WERI-Rb-1 (cell line): ENCODE data around the gene COL6A3.
"Not testable (repeated sequence)": the region's sequence is repeated elsewhere in the genome, so short reads cannot be mapped to it uniquely, and the experiment has no call there.

ENCODE experiments used
- DNase-seq: peaks from one replicate; pipeline ENCODE4 v3.0.0-alpha.2; 2020
- H3K27ac ChIP-seq: fragments of 250-450 bp; sonication (Bioruptor Pico); 2 replicates; pipeline ENCODE4 v1.5.1; 2020; ENCODE audit warnings: mild to moderate bottlenecking, moderate library complexity
- H3K27me3 ChIP-seq: fragments of 250-450 bp; sonication (Bioruptor Pico); 2 replicates; pipeline ENCODE4 v1.5.1; 2021; ENCODE audit warnings: mild to moderate bottlenecking, low read depth, moderate library complexity; ENCODE audit not compliant: insufficient read depth, severe bottlenecking
- H3K36me3 ChIP-seq: fragments of 250-450 bp; sonication (Bioruptor Pico); 2 replicates; pipeline ENCODE4 v1.5.1; 2020; ENCODE audit warnings: mild to moderate bottlenecking, moderate library complexity
- H3K4me3 ChIP-seq: 2 replicates; pipeline ENCODE4 v1.5.1; 2011; ENCODE audit warnings: low read depth, mild to moderate bottlenecking, control low read depth, low read length
- H3K9me3 ChIP-seq: fragments of 250-450 bp; sonication (Bioruptor Pico); 2 replicates; pipeline ENCODE4 v1.5.1; 2021; ENCODE audit warnings: mild to moderate bottlenecking, moderate library complexity; ENCODE audit not compliant: severe bottlenecking
- CTCF ChIP-seq: IDR thresholded peaks from 2 replicates; pipeline ENCODE4 v1.5.1; 2011; ENCODE audit warnings: low read depth, mild to moderate bottlenecking, control low read depth, inconsistent platforms, low read length

COL6A3 gene

DNA sequence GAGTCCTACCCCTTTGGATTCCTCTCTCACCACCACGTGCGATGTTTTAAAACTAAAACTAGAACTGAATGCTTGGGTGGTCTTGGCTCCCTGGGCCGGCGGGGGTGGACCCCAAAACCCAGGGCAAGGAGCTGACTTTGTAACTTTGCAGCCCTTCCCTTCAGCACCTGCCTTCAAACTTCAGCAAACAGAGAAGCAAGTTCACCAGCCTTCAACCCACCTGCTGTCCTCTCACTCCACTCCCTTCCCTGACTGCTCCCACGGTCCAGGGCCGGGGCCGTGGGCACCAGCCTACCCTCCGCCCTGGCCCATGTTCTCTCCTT is 54.5 kb downstream of the COL6A3 start:
- DNase-seq, result no peak
- no peaks in the 10 kb centered on the region for H3K36me3 ChIP-seq
- H3K27ac ChIP-seq, result no peak overlapping the region
- no peak overlapping the region for H3K4me3 ChIP-seq
- no peak for TF ChIP-seq CTCF
- H3K27me3 ChIP-seq, result peaks cover 100% of the 10 kb centered on the region
- H3K9me3 ChIP-seq, result no peaks in the 10 kb centered on the region

- Histone ChIP-seq H3K27me3 (peaks cover 100% of the 10 kb centered on the region), H3K27ac (no peak overlapping the region)
Measured at GRCh38 chr2:237358721-237359517, 55.0 kb downstream of the COL6A3 start.

GRCh38 chr2:237355701-237356100 is 58.3 kb downstream of the COL6A3 start:
- Histone ChIP-seq H3K9me3 (no peaks in the 10 kb centered on the region), H3K36me3 (no peaks in the 10 kb centered on the region), H3K27ac (no peak overlapping the region), H3K27me3 (peaks cover 99% of the 10 kb centered on the region), H3K4me3 (no peak overlapping the region)
- no peak for DNase-seq
- TF ChIP-seq CTCF, result no peak

More at GRCh38 chr2:237358721-237359517, 55.0 kb downstream of the COL6A3 start:
- no peak for TF ChIP-seq CTCF
- Histone ChIP-seq H3K36me3 (no peaks in the 10 kb centered on the region), H3K9me3 (no peaks in the 10 kb centered on the region), H3K4me3 (no peak overlapping the region)
- no peak for DNase-seq

DNA sequence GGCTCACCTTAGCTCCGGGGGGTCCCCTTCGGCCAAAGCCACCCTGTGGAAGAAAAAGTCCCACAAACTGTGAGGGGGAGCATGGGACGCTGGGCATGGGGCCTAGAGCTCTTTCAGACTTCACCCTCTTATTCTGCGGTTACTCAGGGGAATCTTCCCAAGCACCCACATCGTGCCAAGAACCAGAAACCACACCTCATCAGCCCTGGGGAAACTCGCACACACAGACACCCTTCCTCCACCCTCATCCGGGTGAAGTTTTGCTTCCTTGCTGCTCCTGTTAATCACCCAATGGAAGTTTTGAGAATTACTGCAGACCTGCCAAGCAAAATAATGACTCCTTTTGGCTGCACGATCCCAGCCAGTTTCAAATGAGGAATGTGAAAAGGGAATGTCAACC is 59.1 kb downstream of the COL6A3 start:
- Histone ChIP-seq H3K9me3 (no peaks in the 10 kb centered on the region), H3K4me3 (no peak overlapping the region), H3K27me3 (peaks cover 99% of the 10 kb centered on the region), H3K36me3 (no peaks in the 10 kb centered on the region), H3K27ac (no peak overlapping the region)
- no peak for TF ChIP-seq CTCF
- no peak for DNase-seq

DNA sequence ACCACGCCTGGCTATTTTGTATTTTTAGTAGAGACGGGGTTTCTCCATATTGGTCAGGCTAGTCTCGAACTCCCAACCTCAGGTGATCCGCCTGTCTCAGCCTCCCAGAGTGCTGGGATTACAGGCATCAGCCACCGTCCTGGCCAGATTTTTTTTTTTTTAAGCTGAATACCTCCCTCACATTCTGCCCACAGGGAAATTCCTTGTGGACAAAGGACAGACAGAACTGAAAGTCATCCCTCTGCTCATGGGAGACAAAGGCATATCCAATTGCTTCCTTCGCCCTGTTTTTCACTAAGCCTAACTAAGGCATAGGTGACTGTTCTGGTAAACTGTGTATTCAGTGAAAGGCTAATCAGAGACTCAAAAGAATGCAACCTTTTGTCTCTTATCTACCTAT is 59.8 kb downstream of the COL6A3 start:
- not testable (repeated sequence) for H3K36me3 ChIP-seq, DNase-seq
- peaks cover 99% of the 10 kb centered on the region for H3K27me3 ChIP-seq

GRCh38 chr2:237353215-237353614 is 60.7 kb downstream of the COL6A3 start:
- Histone ChIP-seq H3K36me3 (no peaks in the 10 kb centered on the region), H3K27me3 (peaks cover 99% of the 10 kb centered on the region), H3K4me3 (no peak overlapping the region), H3K27ac (no peak overlapping the region), H3K9me3 (no peaks in the 10 kb centered on the region)
- DNase-seq, result no peak
- no peak for TF ChIP-seq CTCF

More for the DNA sequence above, 59.8 kb downstream of the COL6A3 start:
- not testable (repeated sequence) for H3K4me3 ChIP-seq, H3K9me3 ChIP-seq, H3K27ac ChIP-seq
